GM23338 (cell line): Measurements from ENCODE around the gene ARHGEF2. TPM values are rescaled to one million over a fixed set of nuclear protein-coding genes. Genes with fewer than 3 reads are reported as not detected.
A peak's percentile ranks its signal among the peaks of the same experiment; 100 is the strongest.
"Not testable (repeated sequence)": the region's sequence is repeated elsewhere in the genome, so short reads cannot be mapped to it uniquely, and the experiment has no call there.

Experiments
- ATAC-seq: fragments of 200-7000 bp; cut with Tn5 transposase; 3 replicates; pipeline ENCODE4 v1.9.1; 2020
- DNase-seq: peaks from one replicate; pipeline ENCODE4 v3.0.0-alpha.2; 2015; ENCODE audit warnings: low spot score
- H2AFZ ChIP-seq: fragments of 200-600 bp; sonication (generic); 2 replicates; pipeline ENCODE4 v1.8.0; 2016; ENCODE audit warnings: antibody characterized with exemption, mild to moderate bottlenecking, moderate library complexity
- H3F3A ChIP-seq: fragments of 200-600 bp; sonication (generic); replicated peaks from 2 replicates; pipeline ENCODE4 v1.8.0; 2017; ENCODE audit warnings: antibody characterized with exemption, mixed run types, low read depth
- H3K27ac ChIP-seq: fragments of 200-600 bp; sonication (generic); 2 replicates; pipeline ENCODE4 v1.6.1; 2016; ENCODE audit warnings: low read depth
- H3K27me3 ChIP-seq: fragments of 200-600 bp; sonication (generic); 2 replicates; pipeline ENCODE4 v1.8.0; 2016; ENCODE audit warnings: mild to moderate bottlenecking, mixed run types, moderate library complexity; ENCODE audit not compliant: insufficient read depth
- H3K36me3 ChIP-seq: fragments of 200-600 bp; sonication (generic); 2 replicates; pipeline ENCODE4 v1.8.0; 2016; ENCODE audit warnings: mild to moderate bottlenecking; ENCODE audit not compliant: insufficient read depth
- H3K4me1 ChIP-seq: fragments of 200-600 bp; sonication (generic); 2 replicates; pipeline ENCODE4 v1.8.0; 2016; ENCODE audit warnings: mild to moderate bottlenecking, moderate library complexity; ENCODE audit not compliant: insufficient read depth
- H3K4me2 ChIP-seq: fragments of 200-600 bp; sonication (generic); 2 replicates; pipeline ENCODE4 v1.7.1; 2017; ENCODE audit warnings: mixed run types
- H3K4me3 ChIP-seq: fragments of 200-600 bp; sonication (generic); 2 replicates; pipeline ENCODE4 v1.6.1; 2016; ENCODE audit warnings: mixed run types
- H3K79me2 ChIP-seq: fragments of 200-600 bp; sonication (generic); replicated peaks from 2 replicates; pipeline ENCODE4 v1.8.0; 2017; ENCODE audit warnings: mild to moderate bottlenecking; ENCODE audit not compliant: insufficient read depth
- H3K9me2 ChIP-seq: fragments of 200-600 bp; sonication (generic); 2 replicates; pipeline ENCODE4 v1.8.0; 2017; ENCODE audit not compliant: insufficient read depth
- H4K20me1 ChIP-seq: fragments of 200-600 bp; sonication (generic); replicated peaks from 2 replicates; pipeline ENCODE4 v1.8.0; 2017; ENCODE audit warnings: mild to moderate bottlenecking; ENCODE audit not compliant: insufficient read depth
- H3K27ac Mint-ChIP-seq: 2 replicates; pipeline ENCODE4 v1.8.0; 2020; ENCODE audit warnings: inconsistent platforms, mild to moderate bottlenecking, moderate library complexity, mixed read lengths
- H3K27me3 Mint-ChIP-seq: 3 replicates; pipeline ENCODE4 v1.8.0; 2022; ENCODE audit warnings: low read depth, mild to moderate bottlenecking, moderate library complexity, mixed read lengths, inconsistent platforms; ENCODE audit not compliant: insufficient read depth, poor library complexity
- H3K36me3 Mint-ChIP-seq: 3 replicates; pipeline ENCODE4 v1.8.0; 2021; ENCODE audit warnings: low read depth, mild to moderate bottlenecking, inconsistent platforms, moderate library complexity, mixed read lengths
- H3K4me1 Mint-ChIP-seq: 3 replicates; pipeline ENCODE4 v1.8.0; 2020; ENCODE audit warnings: mild to moderate bottlenecking, inconsistent platforms, mixed read lengths
- H3K4me3 Mint-ChIP-seq: 3 replicates; pipeline ENCODE4 v1.8.0; 2021; ENCODE audit warnings: moderate library complexity, mild to moderate bottlenecking, inconsistent platforms, mixed read lengths
- H3K9me3 Mint-ChIP-seq: 3 replicates; pipeline ENCODE4 v1.8.0; 2020; ENCODE audit warnings: moderate library complexity, mild to moderate bottlenecking, inconsistent platforms, mixed read lengths
- CREB1 ChIP-seq: fragments of 250-450 bp; sonication (Bioruptor Pico); IDR thresholded peaks from 2 replicates; pipeline ENCODE4 v1.5.0; 2020; ENCODE audit warnings: low read depth, mild to moderate bottlenecking, moderate library complexity
- EZH2phosphoT487 ChIP-seq: fragments of 200-600 bp; sonication (generic); IDR thresholded peaks from one replicate; pipeline ENCODE4 v1.8.1; 2018; ENCODE audit warnings: antibody characterized with exemption; ENCODE audit not compliant: unreplicated experiment
- JUNB ChIP-seq: IDR thresholded peaks from one replicate; pipeline ENCODE4 v1.6.1; 2016; ENCODE audit warnings: antibody characterized with exemption; ENCODE audit not compliant: unreplicated experiment
- STAT1 ChIP-seq: IDR thresholded peaks from one replicate; pipeline ENCODE4 v1.6.1; 2016; ENCODE audit warnings: antibody characterized with exemption; ENCODE audit not compliant: unreplicated experiment
- ZNF114 ChIP-seq: fragments of 250-450 bp; sonication (Bioruptor Pico); IDR thresholded peaks from 2 replicates; pipeline ENCODE4 v1.5.0; 2020; ENCODE audit warnings: mild to moderate bottlenecking, moderate library complexity
- polyA plus RNA-seq: library from polyadenylated mRNA; unstranded; fragments of >200 nt; fragmentation: Nextera tagmentation; extraction: Ambion mirVana; gene quantifications from 2 replicates; pipeline ENCODE4 v1.2.1, GENCODE V29; 2016
- total RNA-seq: library from RNA; depleted of rRNA; stranded (reverse); fragments of >200 nt; shearing (Covaris generic); gene quantifications from 2 replicates; pipeline ENCODE4 v1.2.3, GENCODE V29; 2014
- TF ChIP-seq, protein P1 (sequence below), 2 experiments: fragments of 200-600 bp in 1 of 2; sonication (generic) in 1 of 2; conservative IDR thresholded peaks; 2 replicates each; pipeline versions ENCODE4 v1.5.1 to v1.6.1; 2016 to 2017; ENCODE audit warnings: antibody characterized with exemption in 2 of 2, low read depth in 2 of 2, mild to moderate bottlenecking in 2 of 2, moderate library complexity in 1 of 2
- TF ChIP-seq, protein P2 (sequence below): IDR thresholded peaks from one replicate; pipeline ENCODE4 v1.6.1; 2018; ENCODE audit warnings: antibody characterized with exemption; ENCODE audit not compliant: unreplicated experiment

Gene ARHGEF2
- total and polyA plus RNA-seq, 2 experiments from 2014 or later, result 23.0 to 87.6 TPM

DNA sequence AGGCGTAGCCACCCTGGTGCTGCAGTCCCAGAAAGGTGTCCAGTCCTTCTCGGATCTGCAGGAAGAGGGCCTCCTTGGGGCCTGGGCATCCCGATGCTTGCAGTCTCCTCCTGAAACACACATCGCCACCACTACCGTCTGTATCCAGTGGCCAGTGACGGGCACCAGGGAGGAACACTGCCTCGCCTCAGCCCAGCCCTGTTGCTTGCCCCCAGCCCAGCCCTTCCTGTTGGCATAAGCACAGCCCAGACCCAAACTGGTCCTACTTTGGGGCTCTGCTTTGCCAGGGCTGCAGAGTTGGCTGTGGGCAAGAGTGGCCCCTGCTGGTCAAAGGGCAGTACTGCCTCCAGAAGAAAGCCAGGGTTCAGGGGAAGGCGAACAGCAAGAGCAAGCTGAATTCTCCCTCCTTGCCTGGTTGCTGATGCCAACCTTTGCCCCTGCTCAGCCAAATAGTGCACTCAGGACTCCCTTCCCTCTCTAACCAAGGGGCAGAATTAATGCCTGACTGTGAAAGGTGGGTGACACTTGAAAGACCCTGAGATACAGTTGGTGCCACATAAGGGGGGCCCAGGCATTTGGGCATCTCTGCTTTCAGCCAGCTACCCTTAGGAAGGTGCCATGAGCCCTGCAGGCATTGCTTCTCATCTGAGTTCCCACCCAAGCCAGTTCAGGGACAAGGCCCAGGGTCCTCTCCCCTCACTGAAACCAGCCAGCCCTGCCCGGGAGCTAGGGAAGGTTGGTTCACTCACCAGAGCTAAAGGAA is 11.1 kb upstream of the ARHGEF2 start:
- H3K27ac ChIP-seq, result no peak overlapping the region
- no peaks in the 10 kb centered on the region for H3K9me2 ChIP-seq
- peak overlapping the region; percentile 26; the same call in 1 of the 2 replicates for H3K4me3 ChIP-seq
- DNase-seq (peak; percentile 82), ATAC-seq (peak; percentile 86)
- Mint-ChIP-seq H3K4me3 (no peak overlapping the region), H3K27ac (no peak overlapping the region), H3K9me3 (peaks cover 5% of the 10 kb centered on the region; the same call in 2 of the 3 replicates), H3K36me3 (no peaks in the 10 kb centered on the region; the same call in 2 of the 3 replicates), H3K27me3 (peaks cover 9% of the 10 kb centered on the region), H3K4me1 (peaks cover 27% of the 10 kb centered on the region)
- no peaks in the 10 kb centered on the region for H3K79me2 ChIP-seq
- H3F3A ChIP-seq, result peaks cover 6% of the 10 kb centered on the region; the same call in 1 of the 2 replicates
- no peak overlapping the region for H3K4me2 ChIP-seq
- no peaks in the 10 kb centered on the region for H3K36me3 ChIP-seq
- TF ChIP-seq, protein P1, sequence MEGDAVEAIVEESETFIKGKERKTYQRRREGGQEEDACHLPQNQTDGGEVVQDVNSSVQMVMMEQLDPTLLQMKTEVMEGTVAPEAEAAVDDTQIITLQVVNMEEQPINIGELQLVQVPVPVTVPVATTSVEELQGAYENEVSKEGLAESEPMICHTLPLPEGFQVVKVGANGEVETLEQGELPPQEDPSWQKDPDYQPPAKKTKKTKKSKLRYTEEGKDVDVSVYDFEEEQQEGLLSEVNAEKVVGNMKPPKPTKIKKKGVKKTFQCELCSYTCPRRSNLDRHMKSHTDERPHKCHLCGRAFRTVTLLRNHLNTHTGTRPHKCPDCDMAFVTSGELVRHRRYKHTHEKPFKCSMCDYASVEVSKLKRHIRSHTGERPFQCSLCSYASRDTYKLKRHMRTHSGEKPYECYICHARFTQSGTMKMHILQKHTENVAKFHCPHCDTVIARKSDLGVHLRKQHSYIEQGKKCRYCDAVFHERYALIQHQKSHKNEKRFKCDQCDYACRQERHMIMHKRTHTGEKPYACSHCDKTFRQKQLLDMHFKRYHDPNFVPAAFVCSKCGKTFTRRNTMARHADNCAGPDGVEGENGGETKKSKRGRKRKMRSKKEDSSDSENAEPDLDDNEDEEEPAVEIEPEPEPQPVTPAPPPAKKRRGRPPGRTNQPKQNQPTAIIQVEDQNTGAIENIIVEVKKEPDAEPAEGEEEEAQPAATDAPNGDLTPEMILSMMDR (conservative IDR thresholded peaks at IDR 0.05; ENCODE audit: low read depth in 2 of 2), result peak; percentile 98 to 99
- TF ChIP-seq STAT1 (no peak), CREB1 (no peak)
- peaks cover 9% of the 10 kb centered on the region; the same call in 1 of the 2 replicates for H3K4me1 ChIP-seq
- H3K27me3 ChIP-seq, result no peaks in the 10 kb centered on the region
- no peaks in the 10 kb centered on the region for H4K20me1 ChIP-seq
- peak overlapping the region; percentile 95; the same call in 1 of the 2 replicates for H2AFZ ChIP-seq

DNA sequence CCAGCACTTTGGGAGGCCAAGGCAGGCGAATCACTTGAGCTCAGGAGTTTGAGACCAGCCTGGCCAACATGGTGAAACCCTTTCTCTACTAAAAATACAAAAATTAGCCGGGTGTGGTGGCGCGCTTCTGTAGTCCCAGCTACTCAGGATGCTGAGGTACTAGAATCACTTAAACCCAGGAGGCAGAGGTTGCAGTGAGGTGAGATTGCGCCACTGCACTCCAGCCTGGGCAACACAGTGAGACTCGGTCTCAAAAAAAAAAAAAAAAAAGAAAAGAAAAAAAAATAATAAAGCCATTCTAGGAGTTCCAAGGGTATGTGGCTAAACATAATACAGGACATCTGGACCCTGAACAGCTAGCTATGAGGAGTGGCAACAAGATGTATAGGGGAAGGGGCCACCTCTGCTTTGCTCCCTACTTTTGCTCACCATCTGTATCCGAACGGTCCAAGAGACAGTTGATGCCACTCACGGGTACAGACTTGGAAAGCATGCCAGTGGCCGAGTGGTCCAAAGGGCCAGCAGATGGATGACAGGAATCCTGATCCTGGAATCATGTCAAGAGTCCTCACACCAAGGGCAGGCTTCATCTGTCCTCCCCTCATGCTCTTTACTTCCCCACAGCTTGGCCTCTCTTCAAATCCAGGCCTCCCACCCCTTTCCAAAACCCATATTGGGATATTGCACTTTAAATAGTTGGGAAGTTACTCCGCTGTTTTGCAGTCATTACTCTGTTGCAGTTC is 6.7 kb upstream of the ARHGEF2 start:
- not testable (repeated sequence) for H4K20me1 ChIP-seq, H3K27me3 ChIP-seq, H3K27ac ChIP-seq, H3K9me2 ChIP-seq, ATAC-seq, H3K36me3 Mint-ChIP-seq, H3K9me3 Mint-ChIP-seq, H3F3A ChIP-seq, DNase-seq, H3K36me3 ChIP-seq, H3K4me3 ChIP-seq, H3K79me2 ChIP-seq, H2AFZ ChIP-seq, H3K4me3 Mint-ChIP-seq
- Mint-ChIP-seq H3K27me3 (peaks cover 11% of the 10 kb centered on the region), H3K27ac (peak overlapping the region; percentile 97; the same call in 1 of the 2 replicates), H3K4me1 (peaks cover 69% of the 10 kb centered on the region)
- Histone ChIP-seq H3K4me2 (peak overlapping the region; percentile 30), H3K4me1 (peaks cover 37% of the 10 kb centered on the region)

DNA sequence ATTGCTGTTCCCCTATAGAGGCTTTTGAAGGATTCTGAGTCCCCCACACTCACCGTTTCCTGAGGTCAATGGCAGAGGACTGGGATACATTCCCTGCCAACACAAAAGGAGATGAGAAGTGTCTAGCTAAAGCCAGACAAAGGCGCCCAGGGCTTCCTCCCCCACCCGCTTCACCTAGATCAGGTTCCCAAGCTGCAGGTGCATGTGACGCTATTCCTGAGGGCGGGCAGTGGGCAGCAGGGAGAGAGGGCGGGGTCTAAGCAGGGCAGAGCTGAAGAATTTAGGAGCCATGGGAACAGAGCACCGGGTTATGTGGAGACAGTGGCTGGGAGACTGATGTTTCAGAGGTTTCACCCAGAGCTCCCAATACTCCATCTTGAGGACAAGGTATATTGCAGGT is 6.0 kb upstream of the ARHGEF2 start:
- Histone ChIP-seq H3K27ac (peak overlapping the region; percentile 69), H3K27me3 (no peaks in the 10 kb centered on the region), H3F3A (peaks cover 15% of the 10 kb centered on the region), H3K36me3 (no peaks in the 10 kb centered on the region), H3K4me1 (peaks cover 44% of the 10 kb centered on the region), H2AFZ (no peak overlapping the region), H3K4me3 (peak overlapping the region; percentile 33), H3K9me2 (no peaks in the 10 kb centered on the region), H3K4me2 (peak overlapping the region; percentile 72), H4K20me1 (no peaks in the 10 kb centered on the region), H3K79me2 (no peaks in the 10 kb centered on the region)
- peak; percentile 85 for ATAC-seq
- peaks cover 15% of the 10 kb centered on the region for H3K27me3 Mint-ChIP-seq
- H3K4me3 Mint-ChIP-seq, result peak overlapping the region; percentile 61
- peak; percentile 97 for DNase-seq
- H3K4me1 Mint-ChIP-seq, result peaks cover 76% of the 10 kb centered on the region
- peak overlapping the region; percentile 97 for H3K27ac Mint-ChIP-seq
- H3K36me3 Mint-ChIP-seq, result peaks cover 8% of the 10 kb centered on the region
- peaks cover 5% of the 10 kb centered on the region; the same call in 2 of the 3 replicates for H3K9me3 Mint-ChIP-seq
- TF ChIP-seq, protein P2, sequence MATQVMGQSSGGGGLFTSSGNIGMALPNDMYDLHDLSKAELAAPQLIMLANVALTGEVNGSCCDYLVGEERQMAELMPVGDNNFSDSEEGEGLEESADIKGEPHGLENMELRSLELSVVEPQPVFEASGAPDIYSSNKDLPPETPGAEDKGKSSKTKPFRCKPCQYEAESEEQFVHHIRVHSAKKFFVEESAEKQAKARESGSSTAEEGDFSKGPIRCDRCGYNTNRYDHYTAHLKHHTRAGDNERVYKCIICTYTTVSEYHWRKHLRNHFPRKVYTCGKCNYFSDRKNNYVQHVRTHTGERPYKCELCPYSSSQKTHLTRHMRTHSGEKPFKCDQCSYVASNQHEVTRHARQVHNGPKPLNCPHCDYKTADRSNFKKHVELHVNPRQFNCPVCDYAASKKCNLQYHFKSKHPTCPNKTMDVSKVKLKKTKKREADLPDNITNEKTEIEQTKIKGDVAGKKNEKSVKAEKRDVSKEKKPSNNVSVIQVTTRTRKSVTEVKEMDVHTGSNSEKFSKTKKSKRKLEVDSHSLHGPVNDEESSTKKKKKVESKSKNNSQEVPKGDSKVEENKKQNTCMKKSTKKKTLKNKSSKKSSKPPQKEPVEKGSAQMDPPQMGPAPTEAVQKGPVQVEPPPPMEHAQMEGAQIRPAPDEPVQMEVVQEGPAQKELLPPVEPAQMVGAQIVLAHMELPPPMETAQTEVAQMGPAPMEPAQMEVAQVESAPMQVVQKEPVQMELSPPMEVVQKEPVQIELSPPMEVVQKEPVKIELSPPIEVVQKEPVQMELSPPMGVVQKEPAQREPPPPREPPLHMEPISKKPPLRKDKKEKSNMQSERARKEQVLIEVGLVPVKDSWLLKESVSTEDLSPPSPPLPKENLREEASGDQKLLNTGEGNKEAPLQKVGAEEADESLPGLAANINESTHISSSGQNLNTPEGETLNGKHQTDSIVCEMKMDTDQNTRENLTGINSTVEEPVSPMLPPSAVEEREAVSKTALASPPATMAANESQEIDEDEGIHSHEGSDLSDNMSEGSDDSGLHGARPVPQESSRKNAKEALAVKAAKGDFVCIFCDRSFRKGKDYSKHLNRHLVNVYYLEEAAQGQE, result no peak
- peak; percentile 66; the same call in 1 of the 2 replicates for TF ChIP-seq CREB1
- no peak for TF ChIP-seq JUNB
- no peak for TF ChIP-seq ZNF114
- no peak for TF ChIP-seq EZH2phosphoT487
